Measurements from ENCODE around the gene ZNF771.

ZNF771 gene

DNA sequence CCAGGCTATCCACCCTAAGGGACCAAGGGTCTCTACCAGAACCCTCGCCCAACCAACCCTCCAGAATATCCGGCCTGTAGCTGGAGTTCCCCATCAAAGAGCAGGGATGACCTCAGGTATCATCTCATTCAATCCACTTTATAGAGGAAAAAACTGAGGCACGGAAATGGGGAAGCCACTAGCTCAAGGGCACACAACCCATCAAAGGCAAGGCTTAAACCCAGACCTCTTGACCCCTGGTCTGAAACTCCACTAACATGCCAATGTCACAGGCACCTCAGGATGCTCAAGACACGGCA lies 38.7 kb upstream of the ZNF771 start:
- Histone ChIP-seq H3K36me3 (ENCODE audit: control insufficient read depth, insufficient read depth, low read length, severe bottlenecking) (peaks cover 15% of the 10 kb centered on the region), H3K9me3 (ENCODE audit: control insufficient read depth, low read length) (no peaks in the 10 kb centered on the region), H3K4me1 (ENCODE audit: control insufficient read depth, insufficient read depth, low read length) (peaks cover 21% of the 10 kb centered on the region), H3K9ac (ENCODE audit: low read length) (peak overlapping the region; percentile 77), H3K27me3 (replicated peaks; ENCODE audit: control insufficient read depth, insufficient read depth, low read length) (no peaks in the 10 kb centered on the region), H3K4me3 (ENCODE audit: low read length) (peak overlapping the region; percentile 89)
- no peak for DNase-seq (ENCODE audit: low read depth)

DNA sequence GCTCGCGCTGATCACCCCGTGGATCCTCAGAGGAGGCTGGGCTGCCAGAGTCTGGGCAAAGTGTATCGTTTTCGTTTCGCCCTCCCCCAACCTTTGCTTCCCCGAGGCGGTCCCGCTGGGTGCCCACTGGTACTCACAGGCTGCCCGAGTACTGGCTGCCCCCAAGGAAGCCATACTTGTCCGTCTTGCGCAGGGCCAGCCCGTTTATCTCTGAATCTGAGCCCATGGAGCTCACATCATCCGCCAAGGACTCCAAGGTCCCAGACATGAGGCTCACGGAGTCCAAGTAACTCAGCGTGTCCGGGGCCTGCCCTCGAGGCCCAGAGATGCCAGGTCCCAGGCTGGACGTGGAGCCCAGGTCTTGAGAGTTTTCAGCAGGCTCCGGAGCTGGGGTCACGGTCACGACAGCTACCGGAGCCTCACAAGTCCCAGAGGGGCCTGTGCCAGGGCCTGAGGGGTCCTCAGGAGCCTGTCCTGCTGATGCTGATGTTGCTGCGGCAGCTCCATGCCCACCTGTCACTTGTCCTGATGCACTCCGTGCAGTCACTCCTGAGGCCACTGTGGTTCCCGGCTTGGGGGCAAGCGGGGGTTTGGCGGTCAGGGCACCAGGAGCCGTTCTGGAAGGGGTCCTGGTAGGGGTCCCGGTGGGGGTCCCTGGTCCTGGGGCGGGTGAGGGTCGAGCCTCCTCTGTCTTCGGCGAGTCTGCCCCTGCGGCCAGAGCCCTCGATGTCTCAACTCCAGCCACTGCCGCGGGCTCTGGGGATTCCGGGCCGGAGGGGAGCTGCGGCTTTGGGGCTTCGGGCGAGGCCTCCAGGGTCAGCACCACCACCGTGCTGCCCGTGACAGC lies 38.1 kb upstream of the ZNF771 start:
- Histone ChIP-seq H3K27me3 (replicated peaks; ENCODE audit: control insufficient read depth, insufficient read depth, low read length) (no peaks in the 10 kb centered on the region), H3K4me1 (ENCODE audit: control insufficient read depth, insufficient read depth, low read length) (peaks cover 21% of the 10 kb centered on the region), H3K9me3 (ENCODE audit: control insufficient read depth, low read length) (no peaks in the 10 kb centered on the region), H3K4me3 (ENCODE audit: low read length) (peak overlapping the region; percentile 89), H3K9ac (ENCODE audit: low read length) (peak overlapping the region; percentile 77), H3K36me3 (ENCODE audit: control insufficient read depth, insufficient read depth, low read length, severe bottlenecking) (peaks cover 15% of the 10 kb centered on the region)
- DNase-seq (ENCODE audit: low read depth) = peak; percentile 49

DNA sequence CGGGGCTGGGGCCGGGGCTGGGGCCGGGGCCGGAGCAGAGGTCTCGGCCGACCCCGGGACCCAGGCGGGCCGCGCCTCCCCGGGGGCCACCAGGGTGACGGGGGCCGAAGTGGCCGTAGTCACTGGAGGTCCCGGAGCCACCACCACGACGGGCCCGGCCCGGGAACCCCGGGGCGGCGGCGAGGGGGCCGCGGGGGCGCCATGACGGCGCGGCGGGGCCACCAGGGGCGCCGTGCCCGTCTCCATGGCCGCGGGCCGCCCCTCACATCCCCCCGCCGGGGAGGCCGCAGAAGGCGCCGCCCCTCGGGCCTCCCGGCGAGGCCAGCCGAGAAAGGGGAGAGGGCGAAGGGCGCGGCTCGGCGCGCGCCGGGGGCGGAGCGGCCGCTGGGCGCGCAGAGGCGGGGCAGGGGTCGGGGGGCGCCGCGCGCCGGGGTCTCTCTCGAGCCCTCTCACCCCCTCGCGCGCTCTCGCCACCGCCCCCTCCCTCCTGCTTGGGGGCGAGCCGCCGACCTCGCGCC lies 37.4 kb upstream of the ZNF771 start:
- Histone ChIP-seq H3K36me3 (ENCODE audit: control insufficient read depth, insufficient read depth, low read length, severe bottlenecking) (peaks cover 8% of the 10 kb centered on the region), H3K9me3 (ENCODE audit: control insufficient read depth, low read length) (no peaks in the 10 kb centered on the region), H3K9ac (ENCODE audit: low read length) (peak overlapping the region; percentile 77), H3K4me1 (ENCODE audit: control insufficient read depth, insufficient read depth, low read length) (peaks cover 21% of the 10 kb centered on the region), H3K4me3 (ENCODE audit: low read length) (peak overlapping the region; percentile 89), H3K27me3 (replicated peaks; ENCODE audit: control insufficient read depth, insufficient read depth, low read length) (no peaks in the 10 kb centered on the region)
- no peak for DNase-seq (ENCODE audit: low read depth)

DNA sequence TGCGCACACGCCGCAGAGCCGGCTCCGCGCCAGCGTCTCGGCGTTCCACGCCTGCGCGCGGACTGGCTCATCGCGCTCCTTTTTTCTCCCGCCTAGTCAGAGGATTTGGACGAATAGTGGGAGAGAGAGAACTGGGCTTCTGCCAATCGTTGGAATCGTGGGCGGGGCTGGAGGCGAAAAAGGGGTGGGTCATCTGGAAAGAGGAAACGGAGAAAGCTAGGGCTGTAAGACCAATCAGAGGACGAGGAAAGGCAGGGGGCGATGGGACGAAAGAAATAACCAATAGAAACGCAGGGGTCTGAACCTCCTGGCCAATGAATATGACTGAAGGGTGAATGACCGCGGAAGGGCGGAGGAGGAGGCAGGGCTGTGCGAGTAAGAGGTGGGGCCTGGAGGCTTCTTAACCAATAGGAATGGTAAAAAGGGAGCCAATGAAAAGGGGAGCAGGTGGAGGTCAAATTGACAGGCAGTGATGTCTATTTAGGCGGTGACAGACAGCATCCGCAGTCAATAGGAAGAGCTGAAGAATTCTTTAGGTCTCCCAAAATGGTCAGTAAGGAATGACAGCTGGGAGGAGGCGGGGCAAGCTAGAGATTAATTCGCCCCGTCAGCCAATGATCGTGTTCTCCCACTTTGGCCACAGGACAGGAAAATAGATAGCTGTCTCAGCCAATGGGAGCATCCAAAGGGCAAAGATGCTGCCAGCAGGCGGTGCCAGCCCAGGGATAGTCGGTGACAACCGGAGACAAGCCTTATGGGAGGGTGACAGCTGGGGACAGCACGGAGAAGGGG lies 36.8 kb upstream of the ZNF771 start, which contains the start of gene TBC1D10B:
Gene TBC1D10B (minus strand): TSS at position 39 of the 792 bp plus-strand sequence. CDS start 311 bp downstream, outside the sequence.
- peak; percentile 100 for DNase-seq (ENCODE audit: low read depth)
- H3K9me3 ChIP-seq (ENCODE audit: control insufficient read depth, low read length) = no peaks in the 10 kb centered on the region
- H3K27me3 ChIP-seq (replicated peaks; ENCODE audit: control insufficient read depth, insufficient read depth, low read length) = no peaks in the 10 kb centered on the region
- peak within 1 kb of the TSS; percentile 87 for H3K9ac ChIP-seq (ENCODE audit: low read length)
- peaks cover 21% of the 10 kb centered on the region for H3K4me1 ChIP-seq (ENCODE audit: control insufficient read depth, insufficient read depth, low read length)
- peaks cover 3% of the 10 kb centered on the region for H3K36me3 ChIP-seq (ENCODE audit: control insufficient read depth, insufficient read depth, low read length, severe bottlenecking)
- peak within 1 kb of the TSS; percentile 89 for H3K4me3 ChIP-seq (ENCODE audit: low read length)

DNA sequence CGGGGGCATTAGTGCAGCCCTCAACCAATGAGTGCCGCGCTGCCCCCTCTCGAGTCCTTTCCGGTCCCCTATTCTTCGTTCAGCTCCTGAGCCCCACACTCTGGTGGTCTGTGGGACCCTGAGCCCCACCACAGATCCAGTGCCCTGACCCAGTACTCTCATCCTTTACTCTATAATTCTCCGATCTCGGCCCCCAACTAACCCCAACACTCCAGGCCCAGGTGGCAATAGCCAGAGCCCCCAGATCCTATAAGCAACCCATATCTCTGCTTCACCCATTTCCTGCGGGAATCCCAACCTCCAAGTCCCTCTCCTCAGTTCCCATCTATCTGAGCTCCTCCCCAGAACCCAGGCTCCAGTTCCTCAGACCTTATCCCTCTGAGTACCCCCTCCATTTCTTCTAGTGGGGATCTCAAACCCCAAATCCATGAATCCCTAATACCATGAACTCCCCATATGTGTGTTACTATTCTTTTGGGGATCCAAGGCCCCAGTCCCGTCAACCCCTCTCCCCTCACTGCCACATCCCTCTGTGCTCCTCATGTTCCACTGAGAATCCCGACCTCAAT lies 36.1 kb upstream of the ZNF771 start:
- H3K36me3 ChIP-seq (ENCODE audit: control insufficient read depth, insufficient read depth, low read length, severe bottlenecking) = no peaks in the 10 kb centered on the region
- no peaks in the 10 kb centered on the region for H3K27me3 ChIP-seq (replicated peaks; ENCODE audit: control insufficient read depth, insufficient read depth, low read length)
- H3K4me3 ChIP-seq (ENCODE audit: low read length) = peak overlapping the region; percentile 79
- H3K9ac ChIP-seq (ENCODE audit: low read length) = peak overlapping the region; percentile 87
- no peaks in the 10 kb centered on the region for H3K9me3 ChIP-seq (ENCODE audit: control insufficient read depth, low read length)
- no peak for DNase-seq (ENCODE audit: low read depth)
- peaks cover 21% of the 10 kb centered on the region for H3K4me1 ChIP-seq (ENCODE audit: control insufficient read depth, insufficient read depth, low read length)

DNA sequence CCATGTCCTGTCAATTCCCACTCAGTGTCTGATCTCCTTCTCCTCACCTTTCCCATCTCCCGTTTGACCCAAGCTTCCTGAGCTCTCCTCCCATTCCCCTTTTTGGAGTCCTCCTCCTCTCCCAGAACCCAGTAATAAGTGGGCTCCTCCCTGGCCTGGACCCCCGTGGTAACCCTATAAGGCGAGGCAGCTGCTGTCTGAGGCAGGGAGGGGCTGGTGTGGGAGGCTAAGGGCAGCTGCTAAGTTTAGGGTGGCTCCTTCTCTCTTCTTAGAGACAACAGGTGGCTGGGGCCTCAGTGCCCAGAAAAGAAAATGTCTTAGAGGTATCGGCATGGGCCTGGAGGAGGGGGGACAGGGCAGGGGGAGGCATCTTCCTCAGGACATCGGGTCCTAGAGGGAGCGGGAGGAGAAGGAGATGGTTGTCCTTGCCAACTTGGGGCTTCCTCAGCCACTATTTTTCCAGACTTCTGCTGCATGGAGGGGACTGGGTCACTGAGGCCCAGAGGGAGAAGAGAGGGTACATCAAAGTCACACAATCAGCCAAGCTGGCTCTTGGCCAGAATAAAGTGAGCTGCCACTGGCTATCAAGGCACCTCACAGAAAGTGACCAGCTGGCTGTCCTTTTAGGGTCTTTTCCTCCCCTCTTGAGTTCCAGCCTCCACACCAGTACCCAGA lies 35.2 kb upstream of the ZNF771 start:
- no peaks in the 10 kb centered on the region for H3K36me3 ChIP-seq (ENCODE audit: control insufficient read depth, insufficient read depth, low read length, severe bottlenecking)
- DNase-seq (ENCODE audit: low read depth) = no peak
- H3K27me3 ChIP-seq (replicated peaks; ENCODE audit: control insufficient read depth, insufficient read depth, low read length) = no peaks in the 10 kb centered on the region
- no peak overlapping the region for H3K4me3 ChIP-seq (ENCODE audit: low read length)
- no peak overlapping the region for H3K9ac ChIP-seq (ENCODE audit: low read length)
- no peaks in the 10 kb centered on the region for H3K9me3 ChIP-seq (ENCODE audit: control insufficient read depth, low read length)
- H3K4me1 ChIP-seq (ENCODE audit: control insufficient read depth, insufficient read depth, low read length) = peaks cover 16% of the 10 kb centered on the region

DNA sequence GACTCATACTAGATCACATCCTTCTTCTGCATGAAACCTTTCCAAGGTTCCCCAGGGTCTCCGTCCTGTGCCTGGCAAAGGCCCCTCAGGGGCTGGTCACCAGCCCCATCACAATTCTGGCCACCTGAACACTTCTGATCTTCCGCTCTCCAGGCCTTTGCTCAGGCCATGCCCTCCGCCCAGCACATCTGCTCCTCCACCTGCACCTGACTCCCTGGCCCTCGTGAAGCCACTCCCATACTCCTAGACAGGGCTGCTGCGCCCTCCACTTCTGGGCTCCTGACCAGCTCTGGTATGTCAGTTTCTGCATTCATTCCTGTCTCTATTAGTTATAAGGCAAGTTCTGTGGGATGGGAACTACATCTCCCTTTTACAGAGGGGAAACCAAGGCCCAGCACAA lies 34.7 kb upstream of the ZNF771 start:
- DNase-seq (ENCODE audit: low read depth) = no peak
- Histone ChIP-seq H3K9ac (ENCODE audit: low read length) (no peak overlapping the region), H3K36me3 (ENCODE audit: control insufficient read depth, insufficient read depth, low read length, severe bottlenecking) (no peaks in the 10 kb centered on the region), H3K4me3 (ENCODE audit: low read length) (no peak overlapping the region), H3K4me1 (ENCODE audit: control insufficient read depth, insufficient read depth, low read length) (peaks cover 14% of the 10 kb centered on the region), H3K27me3 (replicated peaks; ENCODE audit: control insufficient read depth, insufficient read depth, low read length) (no peaks in the 10 kb centered on the region), H3K9me3 (ENCODE audit: control insufficient read depth, low read length) (no peaks in the 10 kb centered on the region)

DNA sequence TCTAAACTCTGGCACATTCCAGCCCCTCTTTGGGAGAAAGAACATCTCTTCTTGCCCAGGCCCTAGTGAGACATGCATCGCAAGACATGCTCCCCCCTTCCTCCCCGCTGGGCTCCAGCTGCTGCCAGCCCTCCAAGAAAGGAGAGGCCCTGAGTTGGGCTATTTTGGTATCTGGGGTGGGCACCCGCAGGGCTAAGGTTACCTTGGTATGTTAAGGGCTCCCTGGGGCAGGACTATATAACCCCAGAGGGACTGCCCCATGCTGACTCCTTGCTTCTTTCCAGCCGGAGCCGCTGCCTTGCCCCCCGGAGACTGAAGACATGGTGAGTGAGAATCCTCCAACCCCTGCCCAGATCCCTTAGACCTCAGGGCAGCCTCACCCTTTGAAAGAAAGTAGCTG lies 32.9 kb upstream of the ZNF771 start, which contains the start of gene MYL11:
Gene MYL11 (plus strand): TSS at position 265 of the 400 bp plus-strand sequence. CDS start 56 bp downstream, at position 321.
- no peak for DNase-seq (ENCODE audit: low read depth)
- Histone ChIP-seq H3K4me3 (ENCODE audit: low read length) (no peak within 1 kb of the TSS), H3K9me3 (ENCODE audit: control insufficient read depth, low read length) (no peaks in the 10 kb centered on the region), H3K27me3 (replicated peaks; ENCODE audit: control insufficient read depth, insufficient read depth, low read length) (no peaks in the 10 kb centered on the region), H3K36me3 (ENCODE audit: control insufficient read depth, insufficient read depth, low read length, severe bottlenecking) (no peaks in the 10 kb centered on the region), H3K4me1 (ENCODE audit: control insufficient read depth, insufficient read depth, low read length) (peaks cover 14% of the 10 kb centered on the region), H3K9ac (ENCODE audit: low read length) (no peak within 1 kb of the TSS)

DNA sequence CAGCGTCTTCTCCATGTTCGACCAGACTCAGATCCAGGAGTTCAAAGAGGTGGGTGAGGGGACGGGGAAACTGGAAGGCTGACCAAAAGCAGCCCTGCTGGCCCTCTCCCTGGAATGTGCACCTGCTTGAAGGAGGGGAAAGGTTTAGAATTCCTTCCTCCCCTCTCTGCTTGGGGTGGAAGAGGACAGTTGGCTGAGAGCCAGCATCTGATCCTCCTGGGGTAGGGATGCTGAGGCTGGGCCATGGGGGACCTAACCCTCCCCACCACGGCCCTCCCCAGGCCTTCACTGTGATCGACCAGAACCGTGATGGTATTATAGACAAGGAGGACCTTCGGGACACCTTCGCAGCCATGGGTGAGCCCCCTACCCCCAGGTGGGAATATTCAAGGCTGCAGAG lies 31.5 kb upstream of the ZNF771 start:
- Histone ChIP-seq H3K9ac (ENCODE audit: low read length) (no peak overlapping the region), H3K9me3 (ENCODE audit: control insufficient read depth, low read length) (no peaks in the 10 kb centered on the region), H3K36me3 (ENCODE audit: control insufficient read depth, insufficient read depth, low read length, severe bottlenecking) (no peaks in the 10 kb centered on the region), H3K4me1 (ENCODE audit: control insufficient read depth, insufficient read depth, low read length) (peaks cover 14% of the 10 kb centered on the region), H3K4me3 (ENCODE audit: low read length) (no peak overlapping the region), H3K27me3 (replicated peaks; ENCODE audit: control insufficient read depth, insufficient read depth, low read length) (no peaks in the 10 kb centered on the region)
- no peak for DNase-seq (ENCODE audit: low read depth)

DNA sequence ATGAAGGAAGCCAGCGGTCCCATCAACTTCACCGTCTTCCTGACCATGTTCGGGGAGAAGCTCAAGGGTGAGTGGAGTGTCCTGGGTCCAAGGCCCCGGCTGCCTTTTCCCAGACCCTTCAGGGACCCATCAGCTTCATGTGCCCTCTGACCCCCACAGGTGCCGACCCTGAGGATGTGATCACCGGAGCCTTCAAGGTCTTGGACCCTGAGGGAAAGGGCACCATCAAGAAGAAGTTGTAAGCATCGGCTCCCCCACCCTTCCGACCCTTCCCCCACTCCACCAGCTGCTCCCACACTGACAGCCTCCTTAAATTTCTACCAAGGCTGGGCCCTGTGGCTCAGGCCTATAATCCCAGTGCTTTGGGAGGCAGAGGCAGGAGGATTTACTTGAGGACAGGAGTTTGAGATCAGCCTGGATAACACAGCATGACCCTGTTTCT lies 30.9 kb upstream of the ZNF771 start:
- no peak overlapping the region for H3K9ac ChIP-seq (ENCODE audit: low read length)
- no peaks in the 10 kb centered on the region for H3K27me3 ChIP-seq (replicated peaks; ENCODE audit: control insufficient read depth, insufficient read depth, low read length)
- no peaks in the 10 kb centered on the region for H3K36me3 ChIP-seq (ENCODE audit: control insufficient read depth, insufficient read depth, low read length, severe bottlenecking)
- peaks cover 11% of the 10 kb centered on the region for H3K4me1 ChIP-seq (ENCODE audit: control insufficient read depth, insufficient read depth, low read length)
- no peaks in the 10 kb centered on the region for H3K9me3 ChIP-seq (ENCODE audit: control insufficient read depth, low read length)
- H3K4me3 ChIP-seq (ENCODE audit: low read length) = no peak overlapping the region
- DNase-seq (ENCODE audit: low read depth) = no peak
